HG02798 (cell line): ENCODE data around the gene LPP.
"Not testable (repeated sequence)": the region's sequence is repeated elsewhere in the genome, so short reads cannot be mapped to it uniquely, and the experiment has no call there.

Source experiments
- ATAC-seq: cut with Tn5 transposase; IDR thresholded peaks from one replicate; pipeline ENCODE4 v1.9.1; 2021; ENCODE audit warnings: mild to moderate bottlenecking; ENCODE audit not compliant: unreplicated experiment, poor library complexity

The LPP gene

GRCh38 chr3:188631291-188632010 lies 477.5 kb downstream of the LPP start:
- no peak for ATAC-seq

DNA sequence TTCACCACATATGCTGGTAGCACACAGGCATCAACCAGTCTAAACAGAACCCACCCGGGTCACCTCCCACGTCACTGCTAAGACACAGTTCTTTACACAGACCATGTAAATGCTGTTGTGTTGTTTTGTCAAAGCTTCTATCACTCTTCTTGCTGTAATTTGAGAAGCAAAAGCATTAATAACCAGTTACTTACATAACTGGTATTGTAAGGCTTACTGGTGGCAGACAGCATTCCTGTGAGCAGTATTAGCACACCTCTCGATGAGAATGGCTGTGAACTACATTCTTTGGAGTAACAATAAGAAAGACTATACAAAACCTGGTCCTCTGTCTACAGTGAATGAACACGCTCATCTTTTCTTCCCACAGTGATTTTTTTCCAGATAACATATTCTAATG lies 479.2 kb downstream of the LPP start:
- ATAC-seq: no peak

DNA sequence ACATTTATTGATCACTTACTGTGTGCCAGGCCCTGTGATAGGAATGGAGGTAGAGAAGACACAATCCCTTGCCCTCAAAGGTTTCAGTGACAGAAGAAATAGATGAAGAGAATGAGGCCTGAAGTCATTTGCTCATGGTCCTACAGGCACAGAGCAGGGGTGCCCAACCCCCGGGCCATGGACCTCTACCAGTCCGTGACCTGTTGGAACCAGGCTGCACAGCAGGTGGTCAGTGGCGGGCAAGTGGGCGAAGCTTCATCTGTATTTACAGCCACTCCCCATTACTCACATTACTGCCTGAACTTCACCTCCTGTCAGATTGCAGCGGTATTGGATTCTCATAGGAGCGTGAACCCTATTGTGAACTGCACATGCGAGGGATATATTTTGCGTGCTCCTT lies 480.3 kb downstream of the LPP start:
- no peak for ATAC-seq

GRCh38 chr3:188635258-188636042 lies 481.5 kb downstream of the LPP start:
- ATAC-seq: no peak

- not testable (repeated sequence) for ATAC-seq
Measured at GRCh38 chr3:188636292-188636691, 482.3 kb downstream of the LPP start.

DNA sequence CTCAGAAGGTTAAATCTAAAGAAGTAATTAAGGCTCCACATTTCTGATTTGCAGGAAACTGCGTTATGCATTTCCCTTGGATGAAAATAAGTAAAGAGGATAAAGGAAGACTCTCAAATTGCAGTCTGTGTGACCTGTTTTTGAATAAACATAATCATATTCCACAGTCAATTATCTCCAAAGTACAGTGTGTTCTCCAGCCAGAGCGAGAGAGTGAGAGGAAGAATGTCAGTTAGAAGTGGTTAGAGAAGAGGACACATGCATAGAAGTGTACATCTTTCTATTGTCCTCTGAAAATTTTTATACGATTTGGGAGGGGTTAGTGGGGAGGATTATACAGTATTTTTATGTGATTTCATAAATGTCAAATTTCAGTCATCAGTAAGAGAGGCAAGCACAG lies 487.1 kb downstream of the LPP start:
- ATAC-seq: no peak

DNA sequence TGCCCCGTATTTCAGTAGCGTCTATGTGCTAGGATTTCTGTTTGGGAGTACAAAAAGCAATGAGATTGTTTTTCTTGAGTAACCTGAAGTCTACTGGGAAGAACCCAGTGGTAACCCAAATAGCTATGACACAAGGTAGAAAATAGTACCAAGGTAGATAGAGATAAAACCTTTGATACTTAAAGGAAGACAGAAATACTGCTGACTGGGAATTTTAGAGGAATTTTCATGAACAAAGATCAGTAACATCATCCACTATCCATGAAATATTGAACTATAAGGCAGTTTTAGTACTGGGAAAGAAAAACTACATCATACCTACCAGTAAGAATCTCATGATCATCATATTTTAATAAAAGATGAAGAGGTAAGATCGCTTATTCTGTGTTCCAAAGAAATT lies 489.8 kb downstream of the LPP start:
- no peak for ATAC-seq

- no peak for ATAC-seq
Measured at GRCh38 chr3:188646592-188646991, 492.6 kb downstream of the LPP start.

- ATAC-seq: no peak
Measured at GRCh38 chr3:188647237-188647636, 493.3 kb downstream of the LPP start.

- ATAC-seq: no peak
Measured at GRCh38 chr3:188649521-188649920, 495.6 kb downstream of the LPP start.

- ATAC-seq: no peak
Measured at GRCh38 chr3:188656196-188656982, 502.4 kb downstream of the LPP start.

DNA sequence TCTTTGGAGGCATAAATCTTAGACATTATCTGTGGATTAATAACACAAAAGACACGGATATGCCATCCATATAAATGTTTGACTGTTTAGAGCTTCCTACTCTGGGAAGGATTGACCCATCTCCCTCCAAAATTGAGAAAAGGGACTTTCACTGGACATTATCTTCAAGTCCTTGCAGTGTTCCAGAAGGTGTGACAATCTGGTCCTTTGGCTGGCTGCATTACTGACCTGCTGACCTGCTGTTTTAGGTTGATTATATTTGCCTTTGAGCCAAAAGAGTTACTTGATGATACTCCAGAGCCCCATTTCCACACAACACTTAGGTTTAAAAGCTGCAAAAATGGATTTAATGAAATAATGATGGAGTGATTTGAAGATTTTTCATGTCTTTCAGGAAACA lies 504.6 kb downstream of the LPP start:
- no peak for ATAC-seq

DNA sequence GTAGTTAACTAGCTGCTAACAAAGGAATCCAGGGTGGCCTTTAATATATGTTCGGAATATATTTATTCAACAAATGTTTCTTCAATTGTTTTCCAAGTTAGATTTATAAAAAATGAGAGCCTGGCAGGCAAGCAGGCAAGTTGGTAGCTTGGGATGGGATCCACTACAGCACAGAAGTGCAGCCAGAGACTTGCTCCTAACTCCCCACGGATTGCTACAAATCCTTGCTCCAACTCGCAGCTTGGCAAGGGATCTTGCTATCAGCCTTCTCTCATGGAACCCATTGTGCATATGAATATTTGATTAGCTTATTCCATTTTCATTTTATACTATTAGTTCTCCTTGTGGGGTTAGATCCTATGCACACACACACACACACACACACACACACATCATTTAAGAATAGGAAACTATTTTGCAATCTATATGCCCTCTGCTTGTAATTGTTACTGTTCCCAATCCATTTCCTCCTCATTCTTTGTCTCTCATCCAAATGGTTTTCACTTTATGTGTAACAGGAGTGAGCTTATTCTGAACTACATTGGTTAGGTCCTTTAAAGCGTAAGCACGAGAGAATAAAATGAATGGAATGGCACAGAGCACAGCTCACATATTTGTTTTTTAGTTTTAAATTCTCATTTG lies 505.6 kb downstream of the LPP start:
- ATAC-seq: no peak

GRCh38 chr3:188660415-188660814 lies 506.5 kb downstream of the LPP start:
- ATAC-seq: no peak

DNA sequence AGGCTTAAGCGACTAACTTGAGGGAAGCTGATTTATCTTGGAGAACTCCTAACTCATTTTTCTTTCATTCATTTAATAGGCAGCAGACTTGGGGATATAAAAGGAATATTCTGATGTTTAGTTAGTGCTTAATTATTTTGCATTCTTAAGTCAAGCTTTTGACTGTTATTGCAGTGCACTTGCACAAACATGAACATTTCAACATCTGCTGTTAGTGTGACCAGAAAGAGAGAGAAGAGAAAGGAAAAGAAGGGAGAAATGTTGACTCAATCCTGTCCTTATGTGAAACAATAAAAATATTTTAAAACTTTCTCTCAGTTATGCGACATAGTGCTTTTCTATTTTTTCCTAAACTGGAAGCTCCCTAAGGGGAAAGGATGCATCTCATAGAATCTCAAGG lies 507.8 kb downstream of the LPP start:
- ATAC-seq: no peak

GRCh38 chr3:188662214-188662613 lies 508.3 kb downstream of the LPP start:
- ATAC-seq: no peak

- ATAC-seq: no peak
Measured at GRCh38 chr3:188662795-188663194, 508.8 kb downstream of the LPP start.

DNA sequence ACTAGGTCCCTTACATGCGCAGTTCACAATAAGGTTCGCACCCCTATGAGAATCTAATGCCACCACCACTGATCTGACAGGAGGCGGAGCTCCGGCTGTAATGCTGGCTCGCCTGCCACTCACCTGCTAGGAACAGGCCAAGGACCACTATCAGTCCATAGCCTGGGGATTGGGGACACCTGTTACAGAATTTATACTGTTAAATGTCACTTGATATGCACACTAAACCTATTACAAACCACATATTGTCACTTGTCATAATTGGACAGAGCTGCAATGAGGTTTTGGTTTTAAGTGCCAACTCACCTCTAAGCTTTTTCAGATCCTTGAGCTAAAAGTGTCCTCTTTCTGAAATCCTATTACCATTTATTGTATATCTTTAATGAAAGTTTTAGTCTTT lies 509.9 kb downstream of the LPP start:
- ATAC-seq: no peak

- no peak for ATAC-seq
Measured at GRCh38 chr3:188664795-188665194, 510.8 kb downstream of the LPP start.

GRCh38 chr3:188667926-188668325 lies 514.0 kb downstream of the LPP start:
- no peak for ATAC-seq

GRCh38 chr3:188670446-188670845 lies 516.5 kb downstream of the LPP start:
- no peak for ATAC-seq
